Vagina (tissue), 2 donors: ENCODE results near the gene SLC17A5.
"Not testable (repeated sequence)": the region's sequence is repeated elsewhere in the genome, so short reads cannot be mapped to it uniquely, and the experiment has no call there.

Source experiments
- CTCF ChIP-seq, 3 experiments: fragments of 450-650 bp in 2 of 3; fragments of 200-600 bp in 1 of 3; sonication (generic) in 1 of 3; IDR thresholded peaks; one replicate each; pipeline ENCODE4 v1.5.1; 2017 to 2019; ENCODE audit warnings: antibody characterized with exemption in 3 of 3, mild to moderate bottlenecking in 2 of 3, moderate library complexity in 2 of 3
- POLR2A ChIP-seq, 2 donors: fragments of 450-650 bp; IDR thresholded peaks; one replicate each; pipeline ENCODE4 v1.6.1; 2017; ENCODE audit warnings: antibody characterized with exemption in 2 of 2, mild to moderate bottlenecking in 2 of 2, moderate library complexity in 2 of 2
- POLR2AphosphoS5 ChIP-seq, 2 donors: sonication (generic); formaldehyde crosslinking; IDR thresholded peaks; one replicate each; pipeline ENCODE4 v1.9.0; 2017; ENCODE audit warnings: antibody characterized with exemption in 2 of 2, mild to moderate bottlenecking in 2 of 2, low read depth in 1 of 2; ENCODE audit not compliant: insufficient read depth in 1 of 2

- TF ChIP-seq POLR2AphosphoS5 (IDR thresholded peaks at IDR 0.05; ENCODE audit: insufficient read depth in 1 of 2, low read depth in 1 of 2); CTCF (IDR thresholded peaks at IDR 0.05); POLR2A (IDR thresholded peaks at IDR 0.05): not testable (repeated sequence)
Observed at GRCh38 chr6:73683574-73683973, 29.8 kb upstream of the SLC17A5 start.
